Skeletal muscle tissue (tissue), 4 donors: ENCODE measurements around the gene OR52E4. TPM values are rescaled to one million over a fixed set of nuclear protein-coding genes. Genes with fewer than 3 reads are reported as not detected.

ENCODE experiments used
- H3K27ac ChIP-seq: one replicate; pipeline ENCODE4 v1.7.0; 2013; ENCODE audit warnings: mild to moderate bottlenecking, low read depth, low read length, inconsistent platforms
- H3K27me3 ChIP-seq, 3 donors: one replicate each; pipeline ENCODE4 v1.7.0; 2013; ENCODE audit warnings: low read length in 3 of 3; ENCODE audit not compliant: control insufficient read depth in 3 of 3, insufficient read depth in 3 of 3
- H3K36me3 ChIP-seq, 3 donors: one replicate each; pipeline ENCODE4 v1.7.0; 2013; ENCODE audit warnings: low read length in 3 of 3; ENCODE audit not compliant: control insufficient read depth in 3 of 3, insufficient read depth in 3 of 3
- H3K4me1 ChIP-seq, 3 donors: one replicate each; pipeline ENCODE4 v1.7.0; 2013; ENCODE audit warnings: low read length in 3 of 3, mild to moderate bottlenecking in 3 of 3; ENCODE audit not compliant: control insufficient read depth in 3 of 3, insufficient read depth in 3 of 3
- H3K4me3 ChIP-seq, 3 donors: one replicate each; pipeline ENCODE4 v1.7.0; 2013; ENCODE audit warnings: low read length in 3 of 3
- H3K9ac ChIP-seq, 3 donors: one replicate each; pipeline ENCODE4 v1.7.0; 2013; ENCODE audit warnings: low read length in 3 of 3, mild to moderate bottlenecking in 3 of 3, moderate library complexity in 2 of 3, low read depth in 1 of 3
- H3K9me3 ChIP-seq, 3 donors: one replicate each; pipeline ENCODE4 v1.7.0; 2013; ENCODE audit warnings: low read length in 3 of 3; ENCODE audit not compliant: control insufficient read depth in 3 of 3
- total RNA-seq: library from RNA; depleted of rRNA; stranded (reverse); fragments of >200 nt; gene quantifications from one replicate; pipeline ENCODE4 v1.2.3, GENCODE V29; 2014
- donor health status: Osteomylitis.

Gene OR52E4
- total RNA-seq: not detected

DNA sequence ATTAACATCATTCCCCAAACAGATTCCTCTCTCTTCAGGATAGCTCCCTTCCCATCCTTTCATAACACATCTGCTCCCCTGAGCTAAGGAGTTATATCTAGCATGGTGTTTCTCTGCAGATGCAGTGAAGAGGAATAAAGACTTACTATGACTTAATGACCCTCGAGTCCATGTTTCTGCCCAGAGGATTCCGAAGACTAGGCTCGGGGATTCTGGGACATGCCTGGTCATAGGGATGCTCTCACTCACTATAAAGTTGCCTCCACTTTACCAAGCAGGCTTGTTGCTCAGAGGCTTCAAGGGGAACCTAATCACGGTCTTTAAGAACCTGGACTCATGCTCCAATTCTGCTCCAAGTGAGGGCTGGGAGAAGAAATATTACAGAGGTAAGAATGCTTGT is at the start of gene OR52E4:
Gene OR52E4, plus strand, starts transcription at position 301 of the 400 bp plus-strand sequence. CDS start 3,664 bp downstream, outside the sequence.
- no peaks in the 10 kb centered on the region for H3K36me3 ChIP-seq
- no peaks in the 10 kb centered on the region for H3K9me3 ChIP-seq
- H3K27me3 ChIP-seq: no peaks in the 10 kb centered on the region
- no peak within 1 kb of the TSS for H3K4me3 ChIP-seq
- H3K27ac ChIP-seq: no peak within 1 kb of the TSS
- no peak within 1 kb of the TSS for H3K9ac ChIP-seq
- H3K4me1 ChIP-seq: no peaks in the 10 kb centered on the region

DNA sequence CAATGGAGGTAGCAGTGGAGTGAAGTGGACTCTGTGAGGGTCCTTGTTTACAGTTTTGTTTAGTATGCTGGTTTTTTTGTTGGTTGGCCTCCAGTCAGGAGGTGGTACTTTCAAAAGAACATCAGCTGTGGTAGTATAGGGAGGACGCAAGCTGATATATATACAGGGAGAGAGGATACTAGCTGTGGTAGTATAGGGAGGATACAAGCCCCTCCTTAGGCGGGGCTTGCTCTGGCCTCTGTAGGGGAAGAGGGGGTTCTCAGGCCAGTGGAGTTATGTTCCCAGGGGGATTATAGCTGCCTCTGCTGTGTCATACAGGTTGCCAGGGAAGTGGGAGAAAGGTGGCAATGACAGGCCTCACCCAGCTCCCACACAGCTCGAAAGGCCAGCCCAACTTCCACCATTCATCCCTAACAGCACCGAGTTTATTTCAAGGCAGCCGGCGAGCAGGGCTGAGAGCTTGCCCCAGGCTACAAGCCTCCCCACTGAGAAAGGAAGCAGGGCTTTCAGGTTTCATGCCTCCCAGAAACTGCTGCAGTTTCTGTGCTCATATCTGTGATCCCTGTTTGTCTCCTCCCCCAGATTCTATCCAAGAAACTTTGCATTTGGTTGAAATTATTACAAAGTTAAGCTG is 49.1 kb upstream of the OR52E4 start:
- H3K9me3 ChIP-seq: no peaks in the 10 kb centered on the region
- H3K4me1 ChIP-seq: no peaks in the 10 kb centered on the region
- no peaks in the 10 kb centered on the region for H3K27me3 ChIP-seq
- H3K27ac ChIP-seq: no peak overlapping the region
- no peak overlapping the region for H3K9ac ChIP-seq
- no peak overlapping the region for H3K4me3 ChIP-seq
- no peaks in the 10 kb centered on the region for H3K36me3 ChIP-seq

DNA sequence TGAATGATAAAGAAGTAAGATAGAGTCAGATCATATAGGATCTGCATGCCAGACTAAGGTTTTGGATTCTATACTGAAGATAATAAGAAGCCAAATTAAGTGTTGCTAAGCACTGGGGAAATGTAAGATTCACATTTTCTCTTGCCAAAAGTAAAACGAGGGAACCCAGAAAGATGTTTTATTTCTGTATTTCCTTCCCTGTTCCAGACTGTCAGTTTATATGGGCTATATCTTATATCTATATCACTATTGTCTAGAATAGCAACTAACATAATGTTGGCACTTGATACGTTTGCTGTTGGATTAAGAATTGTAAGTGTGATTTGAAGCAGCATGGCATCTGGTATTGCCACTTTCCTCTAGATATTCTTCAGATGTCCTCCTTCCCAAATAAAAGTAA is 47.0 kb upstream of the OR52E4 start:
- Histone ChIP-seq H3K9ac (no peak overlapping the region), H3K4me1 (no peaks in the 10 kb centered on the region), H3K36me3 (no peaks in the 10 kb centered on the region), H3K4me3 (no peak overlapping the region), H3K27me3 (no peaks in the 10 kb centered on the region), H3K9me3 (no peaks in the 10 kb centered on the region), H3K27ac (no peak overlapping the region)

DNA sequence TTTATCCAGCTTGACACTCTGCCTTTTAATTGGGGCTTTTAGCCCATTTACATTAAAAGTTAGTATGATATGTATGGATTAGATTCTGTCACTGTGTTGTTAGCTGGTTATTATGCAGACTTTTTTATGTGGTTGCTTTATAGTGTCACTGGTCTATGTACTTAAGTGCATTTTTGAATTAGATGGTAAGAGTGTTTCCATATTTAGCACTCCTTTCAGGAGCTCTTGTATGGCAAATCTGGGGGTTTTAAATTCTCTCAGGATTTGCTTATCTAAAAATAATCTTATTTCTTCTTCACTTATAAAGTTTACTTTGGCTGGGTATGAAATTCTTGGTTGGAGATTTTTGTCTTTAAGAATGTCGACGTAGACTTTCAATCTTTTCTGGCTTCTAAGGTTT is 42.7 kb upstream of the OR52E4 start:
- H3K9ac ChIP-seq: no peak overlapping the region
- no peak overlapping the region for H3K27ac ChIP-seq
- no peaks in the 10 kb centered on the region for H3K4me1 ChIP-seq
- H3K9me3 ChIP-seq: no peaks in the 10 kb centered on the region
- H3K4me3 ChIP-seq: no peak overlapping the region
- no peaks in the 10 kb centered on the region for H3K27me3 ChIP-seq
- no peaks in the 10 kb centered on the region for H3K36me3 ChIP-seq

DNA sequence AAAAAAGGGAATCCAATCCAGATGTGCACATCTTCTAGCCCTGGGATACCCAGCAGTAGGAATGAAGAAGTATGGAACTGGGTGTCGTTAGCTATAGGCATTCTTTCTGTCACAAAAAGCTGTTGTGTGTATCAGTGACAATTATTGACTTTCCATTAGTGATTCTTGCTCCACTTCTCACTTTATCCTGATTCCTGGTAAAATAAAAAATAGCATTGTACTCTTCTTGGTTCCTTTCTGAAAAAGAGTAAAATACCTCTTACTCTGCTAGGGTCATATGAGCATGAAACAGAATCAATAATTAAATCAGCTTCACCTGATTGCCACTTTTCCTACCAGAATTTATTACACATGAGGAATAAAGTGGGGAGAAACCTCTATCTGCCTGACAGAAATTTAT is 38.6 kb upstream of the OR52E4 start, which contains the start of gene OR52E6:
Gene OR52E6, minus strand, starts transcription at position 101 of the 400 bp plus-strand sequence. Its CDS starts 0 bp downstream, at position 101.
- Histone ChIP-seq H3K36me3 (no peaks in the 10 kb centered on the region), H3K27me3 (no peaks in the 10 kb centered on the region), H3K9me3 (no peaks in the 10 kb centered on the region), H3K4me3 (no peak within 1 kb of the TSS), H3K27ac (no peak within 1 kb of the TSS), H3K4me1 (no peaks in the 10 kb centered on the region), H3K9ac (no peak within 1 kb of the TSS)

DNA sequence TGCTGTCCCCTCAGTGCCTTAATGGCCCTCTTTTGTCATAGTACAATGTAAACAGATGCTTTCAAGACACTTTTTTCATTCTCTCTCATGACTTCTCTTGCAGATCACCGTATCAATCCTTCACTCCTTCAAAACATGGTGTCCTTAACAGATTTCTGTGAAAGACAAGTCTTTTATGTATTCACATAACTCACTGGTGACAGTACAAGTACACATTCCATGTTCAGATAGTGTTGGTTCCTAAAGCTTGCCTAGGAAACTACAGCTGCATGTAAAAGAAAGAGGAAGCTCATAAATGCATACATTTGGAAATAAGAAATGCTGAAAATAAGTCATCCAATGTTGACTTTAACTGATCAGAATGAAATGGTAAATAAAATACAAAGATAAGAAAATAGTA is 33.7 kb upstream of the OR52E4 start:
- no peaks in the 10 kb centered on the region for H3K4me1 ChIP-seq
- no peak overlapping the region for H3K9ac ChIP-seq
- H3K36me3 ChIP-seq: no peaks in the 10 kb centered on the region
- H3K9me3 ChIP-seq: no peaks in the 10 kb centered on the region
- no peak overlapping the region for H3K4me3 ChIP-seq
- no peak overlapping the region for H3K27ac ChIP-seq
- H3K27me3 ChIP-seq: no peaks in the 10 kb centered on the region

DNA sequence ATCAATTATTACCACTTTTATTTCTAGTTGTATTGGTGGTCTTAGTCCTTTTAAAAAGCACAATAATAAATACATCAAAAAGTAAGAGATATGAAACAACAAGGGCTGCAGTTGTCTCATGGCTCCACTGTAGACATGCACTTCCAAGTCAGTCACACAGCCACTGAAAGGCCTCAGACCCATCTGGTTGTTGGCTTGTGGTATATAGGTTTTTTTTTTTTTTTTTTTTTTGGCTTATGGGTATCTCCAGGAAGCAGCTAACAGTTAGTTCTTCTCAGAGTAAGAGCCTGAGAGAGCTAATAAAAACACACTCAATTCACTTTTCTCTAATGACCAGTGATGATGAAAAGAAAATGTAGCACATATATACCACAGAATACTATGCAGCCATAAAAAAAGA is 32.7 kb upstream of the OR52E4 start:
- Histone ChIP-seq H3K27ac (no peak overlapping the region), H3K27me3 (no peaks in the 10 kb centered on the region), H3K4me3 (no peak overlapping the region), H3K4me1 (no peaks in the 10 kb centered on the region), H3K36me3 (no peaks in the 10 kb centered on the region), H3K9ac (no peak overlapping the region), H3K9me3 (no peaks in the 10 kb centered on the region)

DNA sequence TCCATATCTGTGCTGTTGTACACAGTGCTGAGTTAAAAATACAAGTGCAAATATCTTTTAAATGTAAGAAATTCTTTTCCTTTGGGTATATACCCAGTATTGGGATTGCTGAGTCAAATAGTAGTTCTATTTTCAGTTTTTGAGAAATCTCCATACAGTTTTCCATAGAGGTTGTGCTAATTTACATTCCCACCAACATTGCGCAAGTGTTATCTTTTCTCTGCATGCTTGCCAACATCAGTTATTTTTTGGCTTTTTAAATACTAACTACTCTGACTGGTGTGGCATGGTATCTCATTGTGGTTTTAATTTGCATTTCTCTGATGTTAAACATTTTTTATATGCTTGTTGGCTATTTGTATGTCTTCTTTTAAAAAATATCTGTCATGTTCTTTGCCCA is 29.4 kb upstream of the OR52E4 start:
- H3K9me3 ChIP-seq: no peaks in the 10 kb centered on the region
- no peaks in the 10 kb centered on the region for H3K36me3 ChIP-seq
- H3K4me3 ChIP-seq: no peak overlapping the region
- H3K27me3 ChIP-seq: no peaks in the 10 kb centered on the region
- no peaks in the 10 kb centered on the region for H3K4me1 ChIP-seq
- H3K9ac ChIP-seq: no peak overlapping the region
- no peak overlapping the region for H3K27ac ChIP-seq

DNA sequence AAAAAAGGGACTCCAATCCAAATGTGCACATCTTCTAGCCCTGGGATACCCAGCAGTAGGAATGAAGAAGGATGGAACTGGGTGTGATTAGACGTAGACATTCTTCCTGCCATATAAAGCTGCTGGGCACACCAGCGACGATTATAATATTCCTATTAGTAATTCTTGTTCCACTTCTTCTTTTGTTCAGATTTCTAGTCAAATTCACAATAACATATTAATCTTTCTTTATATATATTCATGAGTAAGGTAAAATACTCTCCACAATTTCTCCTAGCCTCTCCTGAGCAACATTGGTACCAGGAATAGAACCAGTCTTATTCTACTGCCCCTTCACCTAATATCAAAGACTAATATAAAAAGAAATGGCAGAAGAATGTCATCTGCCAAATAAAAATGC is 22.8 kb upstream of the OR52E4 start, which contains the start of gene OR52E8:
Gene OR52E8, minus strand, starts transcription at position 101 of the 400 bp plus-strand sequence. Its CDS starts 0 bp downstream, at position 101.
- Histone ChIP-seq H3K4me1 (no peaks in the 10 kb centered on the region), H3K4me3 (no peak within 1 kb of the TSS), H3K36me3 (no peaks in the 10 kb centered on the region), H3K27ac (no peak within 1 kb of the TSS), H3K27me3 (no peaks in the 10 kb centered on the region), H3K9ac (no peak within 1 kb of the TSS), H3K9me3 (no peaks in the 10 kb centered on the region)

DNA sequence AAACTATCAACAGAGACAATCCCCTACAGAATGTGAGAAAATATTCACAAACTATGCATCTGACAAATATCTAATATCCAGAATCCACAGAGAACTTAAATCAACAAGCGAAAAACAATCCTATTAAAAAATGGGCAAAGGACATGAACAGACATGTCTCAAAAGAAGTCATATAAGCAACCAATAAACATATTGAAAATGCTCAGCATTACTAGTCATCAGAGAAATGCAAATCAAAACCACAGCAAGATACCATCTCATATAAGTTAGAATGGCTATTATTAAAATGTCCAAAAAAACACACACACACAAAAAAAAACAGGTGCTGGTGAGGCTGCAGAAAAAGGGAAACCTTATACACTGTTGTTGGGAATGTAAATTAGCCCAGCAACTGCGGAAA is 14.6 kb upstream of the OR52E4 start:
- Histone ChIP-seq H3K4me3 (no peak overlapping the region), H3K9me3 (peaks cover 0 to 2% (median 0%) of the 10 kb centered on the region in 3 donors), H3K27me3 (no peaks in the 10 kb centered on the region), H3K4me1 (no peaks in the 10 kb centered on the region), H3K36me3 (no peaks in the 10 kb centered on the region), H3K9ac (no peak overlapping the region), H3K27ac (no peak overlapping the region)
